ENCODE measurements around the gene PRELID1.

DNA sequence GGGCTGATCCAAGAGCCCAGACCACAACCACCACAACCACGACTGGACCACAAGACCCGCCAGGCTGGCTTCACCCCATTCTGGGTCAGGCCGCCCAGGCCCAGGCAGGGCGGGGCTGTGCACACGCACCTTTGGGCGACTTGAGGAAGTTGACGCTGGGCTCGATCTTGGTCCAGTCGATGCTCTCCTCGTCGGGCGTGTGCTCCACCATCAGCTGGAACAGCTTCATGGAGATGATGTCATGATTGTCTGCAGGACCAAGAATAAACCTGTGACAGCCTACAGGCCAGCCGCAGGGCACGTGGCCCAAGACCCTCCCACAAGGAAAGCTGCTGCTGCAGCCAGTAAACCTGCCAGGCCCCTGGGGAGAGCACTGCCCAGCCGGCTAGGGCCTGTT lies 30.6 kb downstream of the PRELID1 start:
- TF ChIP-seq EP300 (IDR thresholded peaks at IDR 0.05; ENCODE audit: low read depth), result no peak
- TF ChIP-seq, protein P1, sequence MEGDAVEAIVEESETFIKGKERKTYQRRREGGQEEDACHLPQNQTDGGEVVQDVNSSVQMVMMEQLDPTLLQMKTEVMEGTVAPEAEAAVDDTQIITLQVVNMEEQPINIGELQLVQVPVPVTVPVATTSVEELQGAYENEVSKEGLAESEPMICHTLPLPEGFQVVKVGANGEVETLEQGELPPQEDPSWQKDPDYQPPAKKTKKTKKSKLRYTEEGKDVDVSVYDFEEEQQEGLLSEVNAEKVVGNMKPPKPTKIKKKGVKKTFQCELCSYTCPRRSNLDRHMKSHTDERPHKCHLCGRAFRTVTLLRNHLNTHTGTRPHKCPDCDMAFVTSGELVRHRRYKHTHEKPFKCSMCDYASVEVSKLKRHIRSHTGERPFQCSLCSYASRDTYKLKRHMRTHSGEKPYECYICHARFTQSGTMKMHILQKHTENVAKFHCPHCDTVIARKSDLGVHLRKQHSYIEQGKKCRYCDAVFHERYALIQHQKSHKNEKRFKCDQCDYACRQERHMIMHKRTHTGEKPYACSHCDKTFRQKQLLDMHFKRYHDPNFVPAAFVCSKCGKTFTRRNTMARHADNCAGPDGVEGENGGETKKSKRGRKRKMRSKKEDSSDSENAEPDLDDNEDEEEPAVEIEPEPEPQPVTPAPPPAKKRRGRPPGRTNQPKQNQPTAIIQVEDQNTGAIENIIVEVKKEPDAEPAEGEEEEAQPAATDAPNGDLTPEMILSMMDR (IDR thresholded peaks at IDR 0.05), result no peak
- no peak for TF ChIP-seq POLR2AphosphoS5 (IDR thresholded peaks at IDR 0.05)
- TF ChIP-seq POLR2A (IDR thresholded peaks at IDR 0.05), result no peak

All from transverse colon (tissue), 4 donors.